Activated T-cell treated with anti-CD3 and anti-CD28 coated beads, Interleukin-2, amount 50 U/mL, for 48 hours (primary cell): ENCODE results near the gene ADCY5.

Experiments
- DNase-seq, 2 experiments: peaks; one replicate each; pipeline ENCODE4 v3.0.0-alpha.2; 2020

ADCY5 gene

GRCh38 chr3:123361071-123361470, 87.8 kb downstream of the ADCY5 start:
- no peak for DNase-seq

DNA sequence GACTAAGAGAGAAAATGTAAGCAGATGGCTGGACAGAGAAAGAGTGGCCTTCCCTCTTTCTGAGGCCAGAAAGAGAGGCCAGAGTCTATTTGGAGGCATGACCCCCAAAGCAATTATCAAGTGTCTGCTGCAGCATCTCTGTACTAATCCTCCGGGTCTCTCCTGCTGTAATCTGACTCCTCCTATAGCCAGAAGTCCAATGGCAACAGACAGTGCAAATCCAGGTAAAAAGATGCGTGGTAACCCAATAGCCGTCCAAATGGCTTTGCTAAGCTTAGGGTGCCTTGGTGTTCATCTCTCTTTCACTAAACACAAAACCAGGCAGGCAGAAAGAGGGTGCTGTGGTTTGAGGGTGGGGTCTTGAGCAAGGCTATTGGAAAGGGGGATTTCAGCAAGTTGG, 91.6 kb downstream of the ADCY5 start:
- DNase-seq, result no peak

DNA sequence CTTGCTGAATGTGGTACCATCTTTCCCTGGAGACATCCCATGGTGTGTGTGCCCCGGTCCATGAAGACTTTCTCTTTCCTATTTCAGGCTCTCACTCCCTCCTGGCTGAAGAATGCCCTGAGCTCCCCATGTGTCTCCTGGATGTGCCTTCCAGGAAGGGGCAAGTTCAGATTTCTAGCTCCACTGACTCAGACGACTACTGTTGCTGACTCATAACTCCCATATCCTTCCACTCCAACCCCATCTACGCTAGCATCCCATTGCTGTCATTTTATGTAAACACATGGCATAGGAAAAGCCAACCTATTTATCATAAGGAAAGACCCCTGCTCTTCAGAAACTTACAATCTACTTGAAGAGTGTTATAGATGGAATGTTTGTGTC, 95.0 kb downstream of the ADCY5 start:
- no peak for DNase-seq

DNA sequence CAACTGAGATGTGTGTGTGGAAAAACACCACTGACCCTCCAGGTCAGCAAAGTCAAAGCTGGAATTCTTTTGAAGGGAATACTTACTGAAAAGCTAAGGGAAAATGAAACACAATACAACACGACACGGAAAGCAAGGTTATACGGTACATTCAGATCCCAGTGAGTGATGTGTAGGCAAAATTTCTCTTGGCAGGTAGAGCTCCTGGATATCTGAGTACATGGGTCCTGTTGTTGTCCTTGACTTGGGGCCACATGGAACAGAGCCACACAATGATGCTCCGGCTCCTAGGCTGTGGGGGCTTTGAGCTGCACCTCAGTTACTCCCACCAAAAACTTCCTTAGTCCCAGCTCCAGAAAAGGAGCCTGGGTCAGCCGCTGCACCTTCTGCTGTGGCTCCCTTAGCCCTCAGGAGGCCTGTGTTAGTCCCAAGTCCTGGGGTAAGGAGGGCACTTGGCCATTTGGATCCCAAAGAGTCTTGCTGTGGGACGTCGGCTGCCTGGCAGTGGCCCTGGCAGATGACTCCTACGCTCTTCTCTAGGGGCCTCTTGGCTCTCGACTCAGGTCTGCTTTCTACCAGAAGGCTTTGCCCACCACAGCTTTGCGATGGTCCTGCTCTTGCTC, 95.6 kb downstream of the ADCY5 start:
- DNase-seq, result no peak

GRCh38 chr3:123352134-123352554, 96.7 kb downstream of the ADCY5 start:
- DNase-seq, result no peak

DNA sequence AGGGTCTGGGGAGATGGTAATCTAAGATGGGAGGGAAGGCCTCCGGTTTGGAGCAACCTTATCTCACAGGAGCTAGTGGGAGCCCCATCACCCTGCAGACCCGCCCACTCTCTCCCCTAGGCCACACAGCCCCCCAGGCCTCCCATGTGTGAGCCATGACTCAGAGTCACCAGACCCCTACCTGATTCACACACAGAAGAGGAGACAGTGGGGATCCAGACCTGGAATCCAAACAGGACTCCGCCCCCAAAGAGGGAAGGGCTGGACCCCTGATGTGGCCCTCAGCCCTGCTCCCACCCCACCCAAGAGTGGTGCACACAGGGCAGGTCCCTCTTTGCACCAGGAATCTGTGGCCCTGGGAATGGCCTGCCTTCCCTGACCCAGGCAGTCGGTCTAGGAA, 97.4 kb downstream of the ADCY5 start:
- DNase-seq, result no peak

DNA sequence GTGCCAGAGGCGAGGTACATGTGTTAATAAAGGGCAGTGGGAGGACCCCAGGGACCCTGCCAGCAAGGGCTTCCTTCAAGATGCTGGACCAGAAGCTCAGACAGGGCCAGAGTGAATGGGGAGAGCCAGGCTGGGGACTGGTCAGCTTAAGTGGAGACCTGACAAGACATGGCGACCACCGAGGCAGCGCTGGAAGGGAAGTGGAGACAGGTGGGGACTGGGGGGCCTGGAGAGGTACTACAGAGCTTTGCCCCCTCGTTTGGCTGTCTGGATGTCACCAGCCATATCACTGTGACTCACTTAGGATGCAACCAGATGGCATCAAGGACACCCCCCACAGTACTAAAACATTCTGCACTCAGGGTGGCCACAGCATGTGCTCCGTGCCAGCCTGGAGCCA, 97.9 kb downstream of the ADCY5 start:
- no peak for DNase-seq

- DNase-seq, result no peak
Measured at GRCh38 chr3:123349566-123350435, 99.1 kb downstream of the ADCY5 start.

DNA sequence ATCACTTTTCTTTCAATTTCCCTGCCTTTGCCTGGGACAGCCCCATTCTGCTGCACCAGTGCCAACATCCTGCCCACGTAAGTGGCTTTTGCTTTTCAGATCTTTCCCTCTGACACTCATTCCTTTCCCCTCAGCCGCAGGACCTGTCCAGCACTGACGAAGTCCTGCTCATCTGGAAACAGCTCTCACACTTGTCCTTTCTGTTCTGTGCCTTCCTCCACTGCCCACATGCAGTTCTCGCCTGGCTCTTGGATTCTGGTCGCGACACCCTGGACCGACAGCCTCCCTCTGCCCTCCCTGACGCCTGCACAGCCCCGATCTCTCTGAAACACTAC, 99.7 kb downstream of the ADCY5 start:
- DNase-seq, result no peak

GRCh38 chr3:123348471-123349200, 100.3 kb downstream of the ADCY5 start:
- DNase-seq, result no peak

- no peak for DNase-seq
Measured at GRCh38 chr3:123347691-123348264, 101.1 kb downstream of the ADCY5 start.

DNA sequence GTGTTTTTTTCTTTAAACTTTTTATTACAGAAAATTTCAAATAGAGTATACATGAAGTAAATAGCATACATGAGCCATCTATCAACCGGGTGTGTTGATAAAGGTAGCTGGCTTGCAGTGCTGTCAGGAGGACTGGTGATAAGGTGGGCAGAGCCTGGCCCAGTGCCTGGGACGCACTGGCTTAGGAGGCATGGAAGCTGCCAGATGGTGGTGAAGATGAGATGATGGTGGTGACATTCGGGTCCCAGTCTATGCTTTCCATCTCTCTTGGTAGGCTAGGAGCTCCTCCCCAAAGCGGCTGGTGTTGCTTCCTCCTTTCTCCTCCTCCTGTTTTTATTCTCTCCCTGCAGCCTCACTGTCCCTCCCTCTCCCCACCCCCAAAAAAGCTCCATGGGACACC, 101.7 kb downstream of the ADCY5 start:
- no peak for DNase-seq

DNA sequence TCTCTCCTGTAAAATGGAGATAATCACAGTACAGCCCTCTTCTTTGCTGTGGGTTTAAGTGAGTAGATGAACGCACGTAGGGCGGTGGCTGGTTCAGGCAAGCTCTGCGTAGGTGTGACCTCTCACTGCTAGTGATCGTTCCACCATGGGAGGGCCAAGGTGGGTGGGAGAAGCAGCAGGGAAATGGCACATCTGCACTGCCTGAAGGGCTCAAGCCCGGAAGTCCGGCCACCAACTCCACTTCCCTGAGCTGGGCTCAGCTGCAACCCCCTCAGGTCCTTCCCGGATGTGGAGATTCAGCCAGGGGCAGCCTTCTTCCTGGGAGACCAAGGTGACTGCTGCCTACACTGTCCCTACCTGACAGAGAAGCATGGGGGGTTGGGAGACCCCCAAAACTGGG, 102.9 kb downstream of the ADCY5 start:
- no peak for DNase-seq

DNA sequence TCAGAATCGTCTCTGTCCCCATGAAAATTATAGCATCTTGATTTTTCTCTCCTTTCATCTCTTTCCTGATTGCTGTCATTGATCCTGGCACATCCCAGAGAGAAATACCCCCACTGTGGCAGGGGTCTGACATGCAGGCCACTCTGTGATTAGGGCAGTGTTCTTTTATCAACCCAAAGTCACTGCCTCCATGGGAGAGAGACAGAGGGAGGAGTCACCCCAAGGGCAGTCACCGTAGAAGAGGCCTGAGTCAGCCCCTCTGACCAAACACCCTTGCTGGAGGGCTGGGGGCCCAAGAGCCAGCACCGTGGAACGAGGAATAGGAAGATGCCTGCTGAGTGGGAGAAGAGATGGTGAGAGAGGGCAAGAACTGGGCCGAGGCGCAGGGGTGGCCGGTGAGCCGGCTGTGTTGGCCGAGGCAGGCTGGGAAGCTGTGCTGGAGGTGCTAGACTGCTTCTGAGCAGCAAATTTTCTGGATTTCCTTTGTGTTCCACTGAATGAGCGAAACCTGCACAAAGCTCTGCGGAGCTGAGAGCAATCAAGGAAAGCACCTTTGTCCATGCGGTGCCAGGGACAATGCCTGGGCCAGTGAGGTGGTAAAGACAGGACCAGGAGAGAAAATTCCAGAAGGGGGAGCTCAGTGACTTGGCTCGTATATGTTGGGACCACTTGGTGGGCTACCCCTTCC, 103.8 kb downstream of the ADCY5 start:
- no peak for DNase-seq

DNA sequence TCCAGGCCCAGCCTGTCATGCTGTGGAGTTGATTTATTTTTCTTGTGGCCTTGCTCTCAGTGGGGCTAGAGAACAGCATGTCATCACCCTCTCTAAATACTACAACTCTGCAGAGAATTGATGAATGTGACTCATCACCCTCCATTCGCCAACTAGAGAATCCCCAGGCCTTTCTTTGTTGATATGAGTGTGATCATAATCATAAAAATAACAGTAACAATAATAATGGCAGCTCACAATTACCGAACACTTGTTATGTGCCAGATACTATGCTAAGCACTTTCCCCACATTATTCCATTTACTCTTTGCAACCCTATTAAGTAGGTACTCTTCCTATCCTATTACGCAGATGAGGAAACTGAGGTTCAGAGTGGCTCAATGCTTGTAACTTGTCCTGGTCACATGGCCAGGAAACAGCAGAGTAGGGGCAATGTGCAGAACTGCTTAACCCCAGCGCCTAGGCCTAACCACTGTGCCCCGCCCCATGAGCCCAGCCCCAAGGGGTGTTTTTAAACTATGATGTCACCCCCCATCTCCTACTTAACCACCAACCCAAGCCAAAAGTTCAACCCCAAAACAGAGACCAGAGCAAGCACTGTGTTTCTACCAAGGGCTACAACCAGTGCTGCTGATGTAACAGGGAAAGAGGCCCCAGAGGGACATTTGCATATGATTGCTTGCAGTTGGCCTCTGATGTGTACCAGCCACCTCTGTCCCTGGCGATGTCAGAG, 104.5 kb downstream of the ADCY5 start:
- no peak for DNase-seq

- no peak for DNase-seq
Measured at GRCh38 chr3:123343296-123344174, 105.4 kb downstream of the ADCY5 start.

DNA sequence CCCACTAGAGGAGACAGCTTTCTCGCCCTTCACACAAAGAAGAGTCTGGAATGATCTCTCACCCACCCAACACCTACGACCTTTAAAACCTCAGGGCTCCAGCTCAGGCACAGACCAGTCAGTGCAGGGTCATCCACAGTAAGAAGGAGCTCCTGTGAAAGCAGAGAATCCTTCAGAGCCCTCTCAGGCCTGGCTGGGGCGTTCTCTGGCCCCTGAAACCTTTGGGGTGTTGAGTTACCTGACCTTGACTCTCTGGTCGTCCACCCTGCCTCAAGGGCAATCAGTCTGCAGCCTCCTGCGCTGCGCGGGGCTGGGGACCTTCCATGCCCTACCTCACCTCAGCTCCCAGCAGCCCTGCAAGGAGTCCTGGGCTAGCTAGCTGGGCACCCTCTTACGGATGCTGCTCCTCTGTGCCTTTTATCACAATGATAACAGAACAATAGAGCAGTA, 106.2 kb downstream of the ADCY5 start:
- no peak for DNase-seq

GRCh38 chr3:123341871-123342630, 106.8 kb downstream of the ADCY5 start:
- no peak for DNase-seq

DNA sequence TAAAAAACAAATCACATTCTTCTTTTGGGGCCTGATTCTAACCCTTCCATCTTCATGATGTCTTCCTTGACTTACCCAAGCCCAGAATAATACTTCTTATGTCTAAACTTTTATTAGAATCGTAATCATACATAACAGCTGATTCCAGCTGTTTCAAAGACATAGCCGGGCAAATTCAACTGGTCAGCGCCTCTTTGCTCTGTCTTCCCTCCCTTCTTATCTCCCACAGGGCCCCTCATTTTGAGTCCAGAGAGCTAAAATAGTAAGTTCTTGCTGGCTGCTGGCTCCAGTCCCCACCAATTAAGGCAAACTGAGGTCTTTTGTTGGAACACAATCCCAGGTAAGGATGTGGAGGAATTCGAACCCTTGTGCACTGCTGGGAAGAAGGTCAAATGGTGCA, 108.6 kb downstream of the ADCY5 start:
- no peak for DNase-seq

DNA sequence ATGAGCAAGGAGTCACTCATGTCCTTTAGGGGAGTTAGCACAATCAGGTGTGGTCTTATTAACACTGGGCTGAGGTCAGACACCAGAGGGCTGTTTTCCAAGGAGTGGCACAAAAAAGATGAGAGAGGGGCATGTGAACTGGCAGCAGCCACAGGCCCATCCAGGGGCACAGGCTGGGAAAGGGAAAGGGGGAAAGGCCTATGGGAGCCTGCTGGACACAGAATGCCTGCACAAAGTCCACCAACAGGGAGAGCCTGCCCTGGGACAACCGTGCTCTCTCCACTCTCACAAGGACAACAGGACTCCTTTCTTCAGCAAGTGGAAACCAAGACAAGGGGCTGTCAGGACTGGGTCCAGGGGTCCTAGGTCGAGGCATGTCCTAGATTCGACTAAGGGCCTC, 109.6 kb downstream of the ADCY5 start:
- no peak for DNase-seq
